H1 (cell line): ENCODE measurements around the gene LGALSL. TPM values are rescaled to one million over a fixed set of nuclear protein-coding genes. Genes with fewer than 3 reads are reported as not detected.

ENCODE experiments used
- ASH2L ChIP-seq: fragments of 200-600, 300-600 bp; sonication (generic); IDR thresholded peaks from one replicate; pipeline ENCODE4 v1.7.1; 2017; ENCODE audit warnings: low read length
- BACH1 ChIP-seq: IDR thresholded peaks from 2 replicates; pipeline ENCODE4 v1.6.1; 2012; ENCODE audit warnings: low read length, improper control_type of control experiment
- CBX8 ChIP-seq: fragments of 300-800, 300-1000 bp; sonication (generic); IDR thresholded peaks from 2 replicates; pipeline ENCODE4 v1.7.1; 2016; ENCODE audit warnings: low read depth, low read length, borderline replicate concordance
- HDAC2 ChIP-seq, 2 experiments: fragments of 300-600 bp in 1 of 2; sonication (generic) in 1 of 2; IDR thresholded peaks; 2 replicates each; pipeline ENCODE4 v1.6.1; 2011 to 2012; ENCODE audit warnings: low read depth in 2 of 2, low read length in 2 of 2, mild to moderate bottlenecking in 2 of 2, moderate library complexity in 2 of 2, borderline replicate concordance in 1 of 2, inconsistent platforms in 1 of 2
- KDM1A ChIP-seq: fragments of 200-600, 300-600 bp; sonication (generic); IDR thresholded peaks from 2 replicates; pipeline ENCODE4 v1.7.1; 2016; ENCODE audit warnings: mild to moderate bottlenecking, low read length, borderline replicate concordance
- NRF1 ChIP-seq: IDR thresholded peaks from 2 replicates; pipeline ENCODE4 v1.6.1; 2011; ENCODE audit warnings: mild to moderate bottlenecking, low read depth, low read length, improper control_type of control experiment
- POLR2A ChIP-seq, 2 experiments: IDR thresholded peaks; 1 replicate in 1 of 2; 2 replicates in 1 of 2; pipeline ENCODE4 v1.6.1; 2011; ENCODE audit warnings: low read depth in 2 of 2, low read length in 2 of 2, mild to moderate bottlenecking in 2 of 2; ENCODE audit errors: control extremely low read depth in 1 of 2
- RBBP5 ChIP-seq: IDR thresholded peaks from 2 replicates; pipeline ENCODE4 v1.7.1; 2012; ENCODE audit warnings: low read depth, mild to moderate bottlenecking, inconsistent platforms, low read length, moderate library complexity, borderline replicate concordance
- SUZ12 ChIP-seq: fragments of 200-600 bp; sonication (generic); IDR thresholded peaks from 2 replicates; pipeline ENCODE4 v1.6.1; 2012; ENCODE audit warnings: mild to moderate bottlenecking, inconsistent platforms, low read length, moderate library complexity, mixed read lengths
- polyA plus RNA-seq, 7 experiments: library from polyadenylated mRNA; depleted of rRNA in 3 of 7; stranded (reverse) in 5 of 7; unstranded in 2 of 7; fragments of >200 nt in 5 of 7; fragments of 200-250 nt in 2 of 7; gene quantifications; 1 replicate in 5 of 7; 2 replicates in 1 of 7; 4 replicates in 1 of 7; pipeline versions ENCODE4 v1.2.1 to v1.2.3, GENCODE V29; 2011 to 2013; ENCODE audit warnings: missing spikeins in 2 of 7, mixed read lengths in 2 of 7
- total RNA-seq: library from RNA; stranded (reverse); fragmentation: NEBNext Ultra II Directional; extraction: Animal tissue kit (Norgen Biotek cat#: 25700); gene quantifications from 2 replicates; pipeline ENCODE4 v1.2.1, GENCODE V29; 2021
- TF ChIP-seq, protein P1 (sequence below): fragments of 300-600 bp; sonication (generic); IDR thresholded peaks from 2 replicates; pipeline ENCODE4 v1.7.1; 2012; ENCODE audit warnings: low read length, moderate library complexity, mild to moderate bottlenecking, inconsistent platforms; ENCODE audit not compliant: insufficient replicate concordance

The LGALSL gene
- total and polyA plus RNA-seq, 2 of the 8 experiments (the other 6 are each of a cell fraction or from before 2014, with no cell fraction given) = 13.6 to 32.3 TPM

DNA sequence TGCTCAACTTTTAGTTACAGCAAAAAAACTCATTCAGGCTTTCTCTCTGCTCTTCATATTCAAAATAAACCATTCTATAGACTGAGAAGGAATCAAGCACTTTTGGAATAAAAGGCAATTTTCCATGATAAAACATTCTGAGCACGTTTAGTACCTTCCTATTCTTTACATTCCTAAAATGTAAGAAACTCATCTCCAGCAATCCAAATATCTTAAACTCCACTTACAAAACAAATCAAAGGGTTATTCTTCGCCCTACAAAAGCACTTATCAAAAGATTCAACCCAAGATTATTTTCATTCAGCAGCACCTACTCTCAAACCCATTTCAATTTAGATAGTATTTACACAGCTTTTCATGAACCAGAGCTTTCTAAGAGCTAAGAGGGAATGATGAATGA lies 2.9 kb upstream of the LGALSL start (continued):
- TF ChIP-seq, protein P1, sequence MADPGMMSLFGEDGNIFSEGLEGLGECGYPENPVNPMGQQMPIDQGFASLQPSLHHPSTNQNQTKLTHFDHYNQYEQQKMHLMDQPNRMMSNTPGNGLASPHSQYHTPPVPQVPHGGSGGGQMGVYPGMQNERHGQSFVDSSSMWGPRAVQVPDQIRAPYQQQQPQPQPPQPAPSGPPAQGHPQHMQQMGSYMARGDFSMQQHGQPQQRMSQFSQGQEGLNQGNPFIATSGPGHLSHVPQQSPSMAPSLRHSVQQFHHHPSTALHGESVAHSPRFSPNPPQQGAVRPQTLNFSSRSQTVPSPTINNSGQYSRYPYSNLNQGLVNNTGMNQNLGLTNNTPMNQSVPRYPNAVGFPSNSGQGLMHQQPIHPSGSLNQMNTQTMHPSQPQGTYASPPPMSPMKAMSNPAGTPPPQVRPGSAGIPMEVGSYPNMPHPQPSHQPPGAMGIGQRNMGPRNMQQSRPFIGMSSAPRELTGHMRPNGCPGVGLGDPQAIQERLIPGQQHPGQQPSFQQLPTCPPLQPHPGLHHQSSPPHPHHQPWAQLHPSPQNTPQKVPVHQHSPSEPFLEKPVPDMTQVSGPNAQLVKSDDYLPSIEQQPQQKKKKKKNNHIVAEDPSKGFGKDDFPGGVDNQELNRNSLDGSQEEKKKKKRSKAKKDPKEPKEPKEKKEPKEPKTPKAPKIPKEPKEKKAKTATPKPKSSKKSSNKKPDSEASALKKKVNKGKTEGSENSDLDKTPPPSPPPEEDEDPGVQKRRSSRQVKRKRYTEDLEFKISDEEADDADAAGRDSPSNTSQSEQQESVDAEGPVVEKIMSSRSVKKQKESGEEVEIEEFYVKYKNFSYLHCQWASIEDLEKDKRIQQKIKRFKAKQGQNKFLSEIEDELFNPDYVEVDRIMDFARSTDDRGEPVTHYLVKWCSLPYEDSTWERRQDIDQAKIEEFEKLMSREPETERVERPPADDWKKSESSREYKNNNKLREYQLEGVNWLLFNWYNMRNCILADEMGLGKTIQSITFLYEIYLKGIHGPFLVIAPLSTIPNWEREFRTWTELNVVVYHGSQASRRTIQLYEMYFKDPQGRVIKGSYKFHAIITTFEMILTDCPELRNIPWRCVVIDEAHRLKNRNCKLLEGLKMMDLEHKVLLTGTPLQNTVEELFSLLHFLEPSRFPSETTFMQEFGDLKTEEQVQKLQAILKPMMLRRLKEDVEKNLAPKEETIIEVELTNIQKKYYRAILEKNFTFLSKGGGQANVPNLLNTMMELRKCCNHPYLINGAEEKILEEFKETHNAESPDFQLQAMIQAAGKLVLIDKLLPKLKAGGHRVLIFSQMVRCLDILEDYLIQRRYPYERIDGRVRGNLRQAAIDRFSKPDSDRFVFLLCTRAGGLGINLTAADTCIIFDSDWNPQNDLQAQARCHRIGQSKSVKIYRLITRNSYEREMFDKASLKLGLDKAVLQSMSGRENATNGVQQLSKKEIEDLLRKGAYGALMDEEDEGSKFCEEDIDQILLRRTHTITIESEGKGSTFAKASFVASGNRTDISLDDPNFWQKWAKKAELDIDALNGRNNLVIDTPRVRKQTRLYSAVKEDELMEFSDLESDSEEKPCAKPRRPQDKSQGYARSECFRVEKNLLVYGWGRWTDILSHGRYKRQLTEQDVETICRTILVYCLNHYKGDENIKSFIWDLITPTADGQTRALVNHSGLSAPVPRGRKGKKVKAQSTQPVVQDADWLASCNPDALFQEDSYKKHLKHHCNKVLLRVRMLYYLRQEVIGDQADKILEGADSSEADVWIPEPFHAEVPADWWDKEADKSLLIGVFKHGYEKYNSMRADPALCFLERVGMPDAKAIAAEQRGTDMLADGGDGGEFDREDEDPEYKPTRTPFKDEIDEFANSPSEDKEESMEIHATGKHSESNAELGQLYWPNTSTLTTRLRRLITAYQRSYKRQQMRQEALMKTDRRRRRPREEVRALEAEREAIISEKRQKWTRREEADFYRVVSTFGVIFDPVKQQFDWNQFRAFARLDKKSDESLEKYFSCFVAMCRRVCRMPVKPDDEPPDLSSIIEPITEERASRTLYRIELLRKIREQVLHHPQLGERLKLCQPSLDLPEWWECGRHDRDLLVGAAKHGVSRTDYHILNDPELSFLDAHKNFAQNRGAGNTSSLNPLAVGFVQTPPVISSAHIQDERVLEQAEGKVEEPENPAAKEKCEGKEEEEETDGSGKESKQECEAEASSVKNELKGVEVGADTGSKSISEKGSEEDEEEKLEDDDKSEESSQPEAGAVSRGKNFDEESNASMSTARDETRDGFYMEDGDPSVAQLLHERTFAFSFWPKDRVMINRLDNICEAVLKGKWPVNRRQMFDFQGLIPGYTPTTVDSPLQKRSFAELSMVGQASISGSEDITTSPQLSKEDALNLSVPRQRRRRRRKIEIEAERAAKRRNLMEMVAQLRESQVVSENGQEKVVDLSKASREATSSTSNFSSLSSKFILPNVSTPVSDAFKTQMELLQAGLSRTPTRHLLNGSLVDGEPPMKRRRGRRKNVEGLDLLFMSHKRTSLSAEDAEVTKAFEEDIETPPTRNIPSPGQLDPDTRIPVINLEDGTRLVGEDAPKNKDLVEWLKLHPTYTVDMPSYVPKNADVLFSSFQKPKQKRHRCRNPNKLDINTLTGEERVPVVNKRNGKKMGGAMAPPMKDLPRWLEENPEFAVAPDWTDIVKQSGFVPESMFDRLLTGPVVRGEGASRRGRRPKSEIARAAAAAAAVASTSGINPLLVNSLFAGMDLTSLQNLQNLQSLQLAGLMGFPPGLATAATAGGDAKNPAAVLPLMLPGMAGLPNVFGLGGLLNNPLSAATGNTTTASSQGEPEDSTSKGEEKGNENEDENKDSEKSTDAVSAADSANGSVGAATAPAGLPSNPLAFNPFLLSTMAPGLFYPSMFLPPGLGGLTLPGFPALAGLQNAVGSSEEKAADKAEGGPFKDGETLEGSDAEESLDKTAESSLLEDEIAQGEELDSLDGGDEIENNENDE = no peak
- TF ChIP-seq CBX8 (no peak), NRF1 (no peak), SUZ12 (no peak), KDM1A (no peak), RBBP5 (no peak), HDAC2 (IDR thresholded peaks at IDR 0.05; ENCODE audit: borderline replicate concordance in 1 of 2, low read depth in 2 of 2, low read length in 2 of 2) (no peak), BACH1 (no peak), ASH2L (no peak), POLR2A (IDR thresholded peaks at IDR 0.05; ENCODE audit: control extremely low read depth in 1 of 2, low read depth in 2 of 2, low read length in 2 of 2) (no peak)
